ENCODE measurements around the gene GRID2.

GRCh38 chr4:92988301-92988700 is 684.5 kb downstream of the GRID2 start:
- TF ChIP-seq CTCF (IDR thresholded peaks at IDR 0.05) (no peak), POLR2AphosphoS5 (IDR thresholded peaks at IDR 0.05) (no peak), POLR2A (IDR thresholded peaks at IDR 0.05) (no peak)

Measured in breast epithelium (tissue), 3 donors.